Heart left ventricle (tissue), 13 donors: ENCODE measurements around the gene SMYD1.

Experiments used
- POLR2A ChIP-seq, 2 donors: fragments of 450-650 bp; IDR thresholded peaks; one replicate each; pipeline ENCODE4 v1.6.1; 2017; ENCODE audit warnings: antibody characterized with exemption in 2 of 2, mild to moderate bottlenecking in 2 of 2, moderate library complexity in 2 of 2
- TF ChIP-seq, protein P1 (sequence below), 12 donors: fragments of 200-600 bp; sonication (generic) in 4 of 12; IDR thresholded peaks; one replicate each; pipeline versions ENCODE4 v1.5.0 to v1.8.0; 2018 to 2022; ENCODE audit warnings: antibody characterized with exemption in 12 of 12, mild to moderate bottlenecking in 5 of 12
- donor health status: ischemic (EF 13 %, LVEDD 7.1; RV severe dilation, severe dysfunction).
- donor health status: DM: no; HTN: yes; CAD: no.
- donor health status: DM: no; HTN: no; CAD: no.
- donor health status: ischemic (EF 25% LVEDD 6.9; RV normal size, moderate dysfunction).
- donor health status: ischemic (EF 25% LVEDD 5.7; RV mildly dilated, moderate dysfunction).
- donor health status: ischemic (EF 35%, LVEDD 5.7; RV mildly dilated, moderate dysfunction).
- donor health status: nonischemic (EF 11% LVEDD 7.7; RV severe dilation, severe dysfunction).
- donor health status: DM: yes; HTN: yes; CAD: no.
- donor health status: PGD.
- donor health status: ischemic (EF 29% LVEDD 5.4; RV normal size, mild dysfunction).
- donor health status: nonischemic (EF 23%, LVEDD 6.1; RV moderate dilation, normal function).

DNA sequence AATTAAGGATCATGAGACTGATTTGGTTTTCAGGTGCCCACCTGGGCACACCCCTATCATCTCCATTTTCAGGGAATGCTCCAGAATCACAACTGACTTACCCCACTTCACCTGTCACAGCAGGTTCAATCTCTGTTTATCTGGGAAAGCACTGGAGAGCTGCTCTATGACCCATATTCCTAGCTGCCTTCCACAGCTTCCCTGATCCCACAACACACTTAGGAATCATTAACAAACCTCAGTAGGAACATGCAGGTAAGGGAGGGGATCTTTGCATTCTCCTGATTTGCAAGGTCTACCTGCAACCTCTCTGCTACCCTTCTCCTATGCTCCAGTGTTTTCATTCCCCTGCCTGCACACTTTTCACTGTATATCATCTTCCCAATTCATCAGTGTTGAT is 79.0 kb downstream of the SMYD1 start:
- TF ChIP-seq, protein P1, sequence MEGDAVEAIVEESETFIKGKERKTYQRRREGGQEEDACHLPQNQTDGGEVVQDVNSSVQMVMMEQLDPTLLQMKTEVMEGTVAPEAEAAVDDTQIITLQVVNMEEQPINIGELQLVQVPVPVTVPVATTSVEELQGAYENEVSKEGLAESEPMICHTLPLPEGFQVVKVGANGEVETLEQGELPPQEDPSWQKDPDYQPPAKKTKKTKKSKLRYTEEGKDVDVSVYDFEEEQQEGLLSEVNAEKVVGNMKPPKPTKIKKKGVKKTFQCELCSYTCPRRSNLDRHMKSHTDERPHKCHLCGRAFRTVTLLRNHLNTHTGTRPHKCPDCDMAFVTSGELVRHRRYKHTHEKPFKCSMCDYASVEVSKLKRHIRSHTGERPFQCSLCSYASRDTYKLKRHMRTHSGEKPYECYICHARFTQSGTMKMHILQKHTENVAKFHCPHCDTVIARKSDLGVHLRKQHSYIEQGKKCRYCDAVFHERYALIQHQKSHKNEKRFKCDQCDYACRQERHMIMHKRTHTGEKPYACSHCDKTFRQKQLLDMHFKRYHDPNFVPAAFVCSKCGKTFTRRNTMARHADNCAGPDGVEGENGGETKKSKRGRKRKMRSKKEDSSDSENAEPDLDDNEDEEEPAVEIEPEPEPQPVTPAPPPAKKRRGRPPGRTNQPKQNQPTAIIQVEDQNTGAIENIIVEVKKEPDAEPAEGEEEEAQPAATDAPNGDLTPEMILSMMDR (IDR thresholded peaks at IDR 0.05) = no peak
- no peak for TF ChIP-seq POLR2A (IDR thresholded peaks at IDR 0.05)
